Measurements from ENCODE around the gene MAGED2.

DNA sequence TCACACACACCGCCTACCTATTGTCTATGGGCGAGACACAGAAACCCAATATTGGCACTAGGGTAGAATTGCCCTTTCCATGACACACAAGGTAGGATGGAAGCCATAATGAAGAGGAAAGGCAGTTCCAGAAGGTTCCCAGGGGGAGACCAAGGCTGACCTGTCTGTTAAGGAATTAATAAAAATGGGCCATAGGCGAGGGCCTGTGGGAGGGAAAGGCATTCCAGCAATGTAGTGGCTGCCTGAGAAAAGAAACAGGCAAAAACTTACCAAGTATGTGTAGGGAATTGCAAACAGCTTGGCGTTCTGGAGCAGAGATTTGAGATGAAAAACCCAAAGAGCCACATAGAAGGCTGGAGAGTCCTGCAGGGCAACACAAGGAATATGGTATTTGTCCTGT, 19.1 kb downstream of the MAGED2 start:
- TF ChIP-seq CTCF (IDR thresholded peaks at IDR 0.05) (no peak), POLR2A (IDR thresholded peaks at IDR 0.05) (no peak), POLR2AphosphoS5 (IDR thresholded peaks at IDR 0.05) (no peak), EP300 (IDR thresholded peaks at IDR 0.05; ENCODE audit: low read depth) (no peak)

Data from transverse colon (tissue), 4 donors.